AG04449 (cell line): Measurements from ENCODE around the gene SLAMF8.
A peak's percentile ranks its signal among the peaks of the same experiment; 100 is the strongest.

ENCODE experiments used
- CTCF ChIA-PET: fragments of 350-600 bp; formaldehyde crosslinking; extraction: SDS; loops from one replicate; lab custom pipeline; 2021; ENCODE audit warnings: antibody characterized with exemption; lab: Yijun Ruan, JAX
- POLR2A ChIA-PET: fragments of 400-600, 350-600 bp; formaldehyde crosslinking; extraction: SDS; loops from one replicate; lab custom pipeline; 2020; ENCODE audit warnings: antibody characterized with exemption, inconsistent platforms; lab: Yijun Ruan, JAX
- DNase-seq: peaks from one replicate; pipeline ENCODE4 v3.0.0-alpha.2; 2010; ENCODE audit warnings: low read depth, low spot score
- H3K4me3 ChIP-seq: 2 replicates; pipeline ENCODE4 v1.5.1; 2011; ENCODE audit warnings: low read depth, mild to moderate bottlenecking, control low read depth, low read length
- CTCF ChIP-seq: IDR thresholded peaks from one replicate; pipeline ENCODE4 v1.5.1; 2011; ENCODE audit warnings: mild to moderate bottlenecking, moderate library complexity, low read length, control low read depth, inconsistent platforms; ENCODE audit not compliant: insufficient read depth; ENCODE audit errors: missing control alignments

Gene SLAMF8

GRCh38 chr1:159783724-159784123, 42.9 kb upstream of the SLAMF8 start:
- TF ChIP-seq CTCF: no peak
- H3K4me3 ChIP-seq: no peak overlapping the region
- POLR2A ChIA-PET: no interaction called here
- no peak for DNase-seq
- CTCF ChIA-PET: interaction anchor here (3.2 to 10.7 kb wide), 3 partner anchors 14 to 223 kb away, joined by 22 to 201 read pairs (median 67); no protein-coding TSS in a partner anchor

- TF ChIP-seq CTCF: no peak
- no peak for DNase-seq
- CTCF ChIA-PET: interaction anchor here (0.7 to 10.7 kb wide), 5 partner anchors 9 to 221 kb away, joined by 3 to 201 read pairs (median 4); no protein-coding TSS in a partner anchor
- POLR2A ChIA-PET: no interaction called here
- no peak overlapping the region for H3K4me3 ChIP-seq
These were observed 40.2 kb upstream of the SLAMF8 start for GRCh38 chr1:159786465-159786864.

DNA sequence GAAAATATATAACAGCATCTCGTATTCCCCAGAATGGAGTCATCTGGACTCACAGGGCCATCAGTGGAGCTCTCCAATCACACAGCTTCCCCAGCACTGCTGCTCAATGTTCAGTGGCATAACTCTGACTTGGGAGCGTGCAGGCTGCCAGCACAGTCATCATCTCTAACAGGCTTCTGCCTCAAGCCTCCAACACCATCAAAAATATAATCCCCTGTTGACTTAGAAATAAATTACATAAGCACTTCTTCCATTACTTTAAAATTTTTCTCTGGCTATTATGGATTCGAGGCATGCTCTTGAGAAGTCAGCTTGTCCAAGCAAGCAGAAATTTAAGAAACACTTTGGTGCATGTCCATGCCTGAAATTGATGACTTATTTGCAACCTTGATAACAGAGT, 39.7 kb upstream of the SLAMF8 start:
- TF ChIP-seq CTCF: no peak
- peak; percentile 12 for DNase-seq
- ChIA-PET POLR2A (no interaction called here), CTCF (interaction anchor here (1.3 to 10.7 kb wide), 3 partner anchors 10 to 106 kb away, joined by 4 to 201 read pairs (median 79); no protein-coding TSS in a partner anchor)
- no peak overlapping the region for H3K4me3 ChIP-seq

DNA sequence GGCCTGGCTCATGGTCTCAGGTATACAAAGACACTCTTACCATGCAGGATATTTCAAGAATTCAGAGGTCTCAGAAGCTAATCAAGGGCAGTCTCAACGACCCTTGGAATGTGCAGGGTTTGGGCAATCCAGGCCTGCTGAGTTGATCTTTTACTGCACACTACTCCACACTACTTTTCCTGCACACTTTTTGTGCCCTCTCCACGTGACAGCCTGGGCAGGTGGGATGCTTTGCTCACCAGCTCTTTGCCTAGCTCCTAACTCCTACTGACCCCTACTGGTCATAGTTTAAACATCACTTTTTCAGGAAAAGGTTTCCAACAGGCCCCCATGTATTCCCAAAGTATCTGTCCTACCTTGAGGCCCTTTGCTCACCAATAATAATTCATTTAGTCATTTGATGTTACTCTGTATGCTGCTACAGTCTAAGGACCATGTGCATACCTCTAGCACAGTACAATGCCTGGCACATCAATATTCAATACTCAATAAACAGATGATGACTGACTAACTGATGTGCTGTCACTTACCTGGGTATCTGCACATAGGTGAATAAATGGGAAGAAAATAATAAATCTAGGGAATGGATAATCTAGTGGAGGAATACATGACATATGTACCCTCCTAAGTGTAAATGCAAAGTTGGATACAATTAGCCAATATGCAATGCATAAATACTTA, 36.3 kb upstream of the SLAMF8 start:
- TF ChIP-seq CTCF: peak; percentile 31
- DNase-seq: no peak
- H3K4me3 ChIP-seq: no peak overlapping the region
- ChIA-PET CTCF (interaction anchor here (0.6 to 10.7 kb wide), 10 partner anchors 8 to 606 kb away, joined by 3 to 201 read pairs (median 6); partner anchors contain the start of genes DUSP23 and FCRL6), POLR2A (no interaction called here)

DNA sequence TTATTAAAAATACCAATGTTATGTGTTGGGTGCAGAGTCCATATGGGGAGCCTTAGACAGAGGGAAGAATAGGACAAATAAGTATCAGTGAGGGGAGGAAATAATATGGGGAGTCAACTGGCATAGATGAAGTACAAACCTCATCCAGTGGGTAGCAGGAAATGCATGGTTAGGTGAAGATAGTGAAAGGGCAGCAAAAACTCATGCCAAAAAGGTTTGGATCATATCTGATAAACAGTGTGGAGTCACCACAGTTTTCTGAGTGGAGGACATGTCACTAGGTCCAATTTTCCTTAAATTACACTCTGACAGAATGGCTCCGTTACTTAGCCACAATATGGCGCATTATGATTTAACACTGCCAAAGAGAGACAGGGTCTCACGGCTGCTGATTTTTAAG, 35.6 kb upstream of the SLAMF8 start:
- H3K4me3 ChIP-seq: no peak overlapping the region
- ChIA-PET CTCF (interaction anchor here (16.5 kb wide), 1 partner anchor 100 kb away, joined by 1007 read pairs; no protein-coding TSS in a partner anchor), POLR2A (no interaction called here)
- no peak for DNase-seq
- TF ChIP-seq CTCF: no peak

DNA sequence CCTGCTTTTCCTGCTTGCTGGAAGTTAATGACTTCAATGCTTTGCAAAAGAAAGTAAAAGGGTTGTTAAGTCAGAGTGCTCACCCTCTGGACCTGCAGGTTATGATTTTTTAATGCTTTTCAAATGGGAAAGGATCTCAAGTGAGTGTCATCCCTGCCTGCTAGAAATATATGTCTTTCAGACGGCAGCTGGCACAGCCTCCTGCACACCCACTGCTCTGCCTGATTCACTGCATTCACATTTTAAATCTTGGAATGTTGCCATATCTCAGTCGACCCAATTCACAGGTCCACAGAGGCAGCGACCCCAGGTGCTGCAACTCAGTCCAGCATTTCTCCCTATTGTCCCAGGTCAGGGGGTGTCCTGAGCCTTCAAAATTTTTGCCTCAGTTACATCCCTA, 35.2 kb upstream of the SLAMF8 start:
- no peak overlapping the region for H3K4me3 ChIP-seq
- no peak for TF ChIP-seq CTCF
- CTCF ChIA-PET: interaction anchor here (1.0 to 16.5 kb wide), 2 partner anchors 29 to 100 kb away, joined by 3 to 1007 read pairs; no protein-coding TSS in a partner anchor

More for the DNA sequence above, 35.2 kb upstream of the SLAMF8 start:
- DNase-seq: no peak
- POLR2A ChIA-PET: no interaction called here
